NT2/D1 (cell line): ENCODE measurements around the gene AFP.

Experiments
- DNase-seq: peaks from one replicate; pipeline ENCODE4 v3.0.0-alpha.2; 2011; ENCODE audit warnings: low read depth, low spot score
- H3K27me3 ChIP-seq: 2 replicates; pipeline ENCODE4 v1.6.0; 2011; ENCODE audit warnings: mild to moderate bottlenecking; ENCODE audit not compliant: insufficient read length, insufficient read depth
- H3K36me3 ChIP-seq: 2 replicates; pipeline ENCODE4 v1.6.1; 2011; ENCODE audit warnings: mild to moderate bottlenecking, low read length, mixed read lengths; ENCODE audit not compliant: insufficient read depth, insufficient read length
- H3K4me1 ChIP-seq: 2 replicates; pipeline ENCODE4 v1.5.1; 2011; ENCODE audit not compliant: insufficient read depth, insufficient read length
- H3K4me3 ChIP-seq: 2 replicates; pipeline ENCODE4 v1.5.1; 2011; ENCODE audit warnings: low read depth; ENCODE audit not compliant: insufficient read length
- H3K9ac ChIP-seq: 2 replicates; pipeline ENCODE4 v1.6.0; 2011; ENCODE audit warnings: low read depth; ENCODE audit not compliant: insufficient read length
- H3K9me3 ChIP-seq: 2 replicates; pipeline ENCODE4 v1.5.1; 2011; ENCODE audit warnings: mild to moderate bottlenecking, low read length; ENCODE audit not compliant: insufficient read depth
- SUZ12 ChIP-seq: IDR thresholded peaks from 2 replicates; pipeline ENCODE4 v1.6.1; 2011; ENCODE audit not compliant: insufficient read length, insufficient read depth; ENCODE audit errors: extremely low read depth
- YY1 ChIP-seq: IDR thresholded peaks from 2 replicates; pipeline ENCODE4 v1.6.1; 2011; ENCODE audit not compliant: insufficient read length, insufficient read depth
- ZNF274 ChIP-seq: IDR thresholded peaks from 2 replicates; pipeline ENCODE4 v1.6.1; 2011; ENCODE audit warnings: mild to moderate bottlenecking, low read depth, low read length

Gene AFP

DNA sequence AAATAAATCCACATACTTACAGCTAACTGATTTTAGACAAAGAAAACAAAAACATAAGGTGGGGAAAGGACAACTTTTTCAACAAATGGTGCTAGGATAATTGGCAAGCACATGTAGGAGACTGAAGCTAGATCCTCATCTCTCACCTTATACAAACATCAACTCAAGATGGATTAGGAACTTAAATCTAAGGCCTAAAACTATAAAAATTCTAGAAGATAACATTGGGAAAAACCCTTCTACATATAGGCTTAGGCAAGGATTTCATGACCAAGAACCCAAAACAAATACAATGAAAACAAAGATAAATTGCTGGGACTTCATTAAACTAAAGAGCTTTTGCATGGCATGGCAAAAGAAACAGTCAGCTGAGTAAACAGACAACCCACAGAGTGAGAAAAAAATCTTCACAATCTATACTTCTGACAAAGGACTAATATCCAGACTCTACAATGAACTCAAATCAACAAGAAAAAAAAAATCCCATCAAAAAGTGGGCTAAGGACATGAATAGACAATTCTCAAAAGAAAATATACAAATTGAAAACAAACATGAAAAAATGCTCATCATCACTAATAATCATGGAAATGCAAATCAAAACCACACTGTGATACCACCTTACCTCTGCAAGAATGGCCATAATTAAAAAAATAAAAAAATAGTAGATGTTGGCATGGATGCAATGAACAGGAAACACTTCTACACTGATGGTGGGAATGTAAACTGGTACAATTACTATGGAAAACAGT is 14.1 kb upstream of the AFP start:
- Histone ChIP-seq H3K4me1 (no peaks in the 10 kb centered on the region), H3K4me3 (no peak overlapping the region), H3K27me3 (no peaks in the 10 kb centered on the region), H3K9me3 (no peaks in the 10 kb centered on the region), H3K9ac (no peak overlapping the region), H3K36me3 (no peaks in the 10 kb centered on the region)
- no peak for TF ChIP-seq SUZ12
- no peak for TF ChIP-seq YY1
- no peak for TF ChIP-seq ZNF274
- DNase-seq, result no peak

DNA sequence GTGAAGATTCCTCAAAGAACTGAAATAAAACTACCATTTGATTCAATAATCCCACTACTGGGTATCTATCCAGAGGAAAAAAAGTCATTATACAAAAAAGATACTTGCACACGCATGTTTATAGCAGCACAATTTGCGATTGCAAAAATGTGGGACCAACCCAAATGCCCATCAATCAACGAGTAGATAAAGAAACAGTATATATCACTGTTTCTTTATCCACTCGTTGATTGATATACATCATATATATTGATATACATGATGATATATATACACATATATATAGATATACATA is 13.6 kb upstream of the AFP start:
- Histone ChIP-seq H3K36me3 (no peaks in the 10 kb centered on the region), H3K9me3 (no peaks in the 10 kb centered on the region), H3K9ac (no peak overlapping the region), H3K4me1 (no peaks in the 10 kb centered on the region), H3K27me3 (no peaks in the 10 kb centered on the region), H3K4me3 (no peak overlapping the region)
- TF ChIP-seq YY1, result no peak
- TF ChIP-seq SUZ12, result no peak
- TF ChIP-seq ZNF274, result no peak
- DNase-seq, result no peak

DNA sequence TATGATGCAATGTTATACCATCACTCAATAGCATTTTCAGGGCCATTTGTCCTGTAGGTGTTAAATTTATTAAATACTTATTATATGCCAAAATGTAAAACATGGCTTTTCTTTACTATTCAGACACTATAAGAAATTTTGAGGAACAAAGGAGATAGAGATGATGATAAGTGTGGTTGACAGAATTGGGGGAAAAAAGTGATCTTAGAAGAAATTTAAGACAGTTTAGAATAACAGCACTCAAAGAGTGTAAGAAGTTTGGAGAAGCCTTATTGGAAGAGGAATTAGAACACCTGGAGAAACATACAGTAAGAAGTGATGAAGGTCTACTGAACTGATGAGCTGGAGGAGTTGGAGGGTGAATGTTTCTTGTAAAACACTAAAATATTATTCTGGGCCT is 12.8 kb upstream of the AFP start:
- Histone ChIP-seq H3K36me3 (no peaks in the 10 kb centered on the region), H3K4me3 (no peak overlapping the region), H3K27me3 (no peaks in the 10 kb centered on the region), H3K9ac (no peak overlapping the region), H3K9me3 (no peaks in the 10 kb centered on the region), H3K4me1 (no peaks in the 10 kb centered on the region)
- TF ChIP-seq YY1 (no peak), SUZ12 (no peak), ZNF274 (no peak)
- no peak for DNase-seq

DNA sequence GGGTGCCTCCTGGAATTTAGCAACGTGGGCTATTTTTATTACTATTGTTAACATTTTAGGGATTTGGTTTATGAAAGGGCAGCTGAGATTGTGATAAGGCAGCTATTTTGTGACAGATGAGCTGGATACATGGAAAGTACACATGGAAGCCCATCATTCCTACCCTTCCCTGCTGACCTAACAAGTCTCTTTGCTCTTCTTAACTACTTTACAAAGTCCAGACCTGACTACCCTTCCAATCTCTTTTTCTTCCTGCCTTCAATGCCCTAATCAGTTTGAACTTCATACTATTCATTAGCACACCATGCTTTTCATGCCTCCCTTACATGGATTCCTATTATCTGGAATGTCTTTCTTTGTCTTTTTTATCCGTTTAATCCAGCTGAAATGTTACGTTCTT is 9.4 kb upstream of the AFP start:
- H3K9me3 ChIP-seq, result no peaks in the 10 kb centered on the region
- no peak overlapping the region for H3K9ac ChIP-seq
- H3K36me3 ChIP-seq, result no peaks in the 10 kb centered on the region
- DNase-seq, result no peak
- H3K27me3 ChIP-seq, result no peaks in the 10 kb centered on the region
- no peaks in the 10 kb centered on the region for H3K4me1 ChIP-seq
- TF ChIP-seq SUZ12, result no peak
- H3K4me3 ChIP-seq, result no peak overlapping the region

DNA sequence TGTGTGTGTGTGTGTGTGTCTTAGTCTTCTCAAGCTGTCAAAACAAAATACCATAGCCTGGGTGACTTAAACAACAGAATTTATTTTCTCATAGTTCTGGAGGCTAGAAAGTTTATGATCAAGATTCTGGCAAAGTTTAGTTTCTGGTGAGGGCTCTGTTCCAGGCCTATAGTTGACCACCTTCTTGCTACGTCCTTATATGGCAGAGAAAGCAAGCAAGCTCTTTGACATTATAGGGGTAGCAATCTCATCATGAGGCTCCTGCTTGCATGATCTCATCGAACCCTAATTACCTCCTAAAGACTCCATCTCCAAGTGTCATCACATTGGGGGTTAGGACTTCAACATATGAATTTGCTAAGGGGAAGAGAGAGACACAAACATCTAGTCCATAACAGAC is 6.9 kb upstream of the AFP start:
- no peaks in the 10 kb centered on the region for H3K36me3 ChIP-seq
- no peaks in the 10 kb centered on the region for H3K9me3 ChIP-seq
- H3K4me1 ChIP-seq, result no peaks in the 10 kb centered on the region
- no peak overlapping the region for H3K4me3 ChIP-seq
- no peaks in the 10 kb centered on the region for H3K27me3 ChIP-seq
- no peak for TF ChIP-seq ZNF274
- no peak for TF ChIP-seq YY1
- TF ChIP-seq SUZ12, result no peak
- no peak overlapping the region for H3K9ac ChIP-seq
- no peak for DNase-seq

DNA sequence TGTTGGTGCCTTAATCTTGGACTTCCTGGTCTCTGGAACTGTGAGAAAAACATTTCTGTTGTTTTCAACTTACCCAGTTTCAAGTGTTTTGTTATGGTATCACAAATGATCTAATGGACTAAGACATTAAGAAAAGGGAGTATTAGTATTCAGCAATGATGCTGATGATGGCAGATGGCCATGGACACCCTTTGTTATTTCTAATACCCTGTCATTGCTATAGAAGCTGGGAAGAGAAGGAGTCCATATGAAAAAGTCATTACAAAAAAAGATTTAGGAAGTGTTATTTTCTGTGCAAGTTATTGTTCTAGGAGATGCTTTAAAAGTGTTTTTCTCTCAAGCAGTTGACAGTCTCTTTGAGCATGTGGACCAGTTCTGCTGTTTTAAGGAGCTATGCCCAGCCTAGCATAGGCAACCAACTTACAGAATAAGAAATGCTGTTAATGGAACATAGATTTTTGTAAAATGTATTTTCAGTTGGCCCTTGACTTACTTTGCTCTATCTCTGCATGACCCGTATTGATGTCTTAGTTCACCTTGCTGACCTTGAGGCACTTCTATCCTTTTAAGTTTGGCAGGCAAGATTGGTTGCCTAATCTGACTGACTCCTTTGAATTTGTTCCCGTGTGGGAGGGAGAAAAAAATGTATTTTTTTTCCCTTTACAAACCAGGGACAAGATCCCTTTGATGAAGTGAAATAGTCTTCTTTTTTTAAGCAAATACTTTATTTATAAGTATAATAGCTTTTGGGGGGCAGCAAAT is 6.0 kb upstream of the AFP start:
- no peak overlapping the region for H3K4me3 ChIP-seq
- no peak overlapping the region for H3K9ac ChIP-seq
- DNase-seq, result no peak
- no peak for TF ChIP-seq SUZ12
- no peak for TF ChIP-seq ZNF274
- TF ChIP-seq YY1, result no peak
- H3K4me1 ChIP-seq, result no peaks in the 10 kb centered on the region
- H3K36me3 ChIP-seq, result no peaks in the 10 kb centered on the region
- no peaks in the 10 kb centered on the region for H3K9me3 ChIP-seq
- H3K27me3 ChIP-seq, result no peaks in the 10 kb centered on the region

DNA sequence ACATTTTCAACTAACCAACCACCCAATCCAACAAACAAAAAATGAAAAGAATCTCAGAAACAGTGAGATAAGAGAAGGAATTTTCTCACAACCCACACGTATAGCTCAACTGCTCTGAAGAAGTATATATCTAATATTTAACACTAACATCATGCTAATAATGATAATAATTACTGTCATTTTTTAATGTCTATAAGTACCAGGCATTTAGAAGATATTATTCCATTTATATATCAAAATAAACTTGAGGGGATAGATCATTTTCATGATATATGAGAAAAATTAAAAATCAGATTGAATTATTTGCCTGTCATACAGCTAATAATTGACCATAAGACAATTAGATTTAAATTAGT is 4.2 kb upstream of the AFP start:
- Histone ChIP-seq H3K9ac (no peak overlapping the region), H3K4me3 (no peak overlapping the region), H3K36me3 (no peaks in the 10 kb centered on the region), H3K9me3 (no peaks in the 10 kb centered on the region), H3K27me3 (no peaks in the 10 kb centered on the region), H3K4me1 (no peaks in the 10 kb centered on the region)
- no peak for TF ChIP-seq YY1
- no peak for TF ChIP-seq ZNF274
- TF ChIP-seq SUZ12, result no peak
- DNase-seq, result no peak
